ENCODE measurements around the gene LIX1.
A peak's percentile ranks its signal among the peaks of the same experiment; 100 is the strongest.
"Not testable (repeated sequence)": the region's sequence is repeated elsewhere in the genome, so short reads cannot be mapped to it uniquely, and the experiment has no call there.

The LIX1 gene

DNA sequence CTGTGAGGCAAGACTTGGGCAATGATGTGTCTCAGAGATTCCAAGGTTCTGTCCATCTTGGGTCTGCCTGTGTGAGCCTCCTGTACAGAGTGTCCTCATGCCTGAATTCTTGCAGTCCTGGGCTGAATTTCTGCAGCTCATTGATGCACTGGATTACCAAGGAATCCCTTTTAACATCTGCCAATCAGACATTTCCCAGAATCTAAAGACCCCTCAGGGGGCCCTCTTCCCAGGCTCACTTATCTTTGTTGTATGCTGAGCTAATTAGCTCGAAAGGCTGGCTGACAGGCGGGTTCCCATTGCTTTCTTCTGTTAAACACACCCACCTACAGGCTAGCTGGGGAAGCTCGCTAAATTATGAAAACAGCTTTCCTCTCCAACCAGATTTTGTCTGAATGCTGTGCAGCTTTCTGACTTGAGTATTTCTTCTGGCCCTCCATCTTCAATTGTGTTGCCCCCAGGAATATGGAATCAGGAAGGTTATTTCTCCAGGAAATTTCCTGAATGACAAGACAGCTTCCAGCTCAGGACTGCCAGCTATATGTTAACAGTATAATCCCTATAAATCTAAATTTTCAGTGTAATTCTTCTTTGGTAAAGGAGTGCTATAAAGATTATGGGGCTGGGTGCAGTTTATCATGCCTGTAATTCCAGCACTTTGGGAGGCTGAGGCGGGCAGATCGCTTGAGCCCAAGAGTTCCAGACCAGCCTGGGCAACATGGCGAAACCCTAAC lies at the start of gene LIX1:
Gene LIX1, minus strand, starts transcription at position 91 of the 734 bp plus-strand sequence. Its CDS starts 35 bp downstream, at position 56.
- DNase-seq = peak; percentile 15

DNA sequence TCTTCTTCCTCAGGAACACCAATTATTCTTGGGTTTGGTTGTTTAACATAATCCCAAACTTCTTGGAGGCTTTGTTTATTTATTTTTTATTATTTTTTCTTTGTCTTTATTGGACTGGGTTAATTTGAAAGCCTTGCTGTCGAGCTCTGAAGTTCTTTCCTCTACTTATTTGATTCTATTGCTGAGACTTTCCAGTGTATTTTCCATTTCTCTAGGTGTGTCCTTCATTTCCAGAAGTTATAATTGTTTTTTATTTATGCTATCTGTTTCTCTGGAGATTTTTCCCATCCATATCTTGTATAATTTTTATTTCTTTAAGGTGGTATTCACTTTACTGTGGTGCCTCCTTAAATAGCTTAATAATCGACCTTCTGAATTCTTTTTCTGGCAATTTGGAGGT lies 49.5 kb upstream of the LIX1 start:
- DNase-seq = no peak

- not testable (repeated sequence) for DNase-seq
Observed at GRCh38 chr5:97189523-97189922, 47.1 kb upstream of the LIX1 start.

DNA sequence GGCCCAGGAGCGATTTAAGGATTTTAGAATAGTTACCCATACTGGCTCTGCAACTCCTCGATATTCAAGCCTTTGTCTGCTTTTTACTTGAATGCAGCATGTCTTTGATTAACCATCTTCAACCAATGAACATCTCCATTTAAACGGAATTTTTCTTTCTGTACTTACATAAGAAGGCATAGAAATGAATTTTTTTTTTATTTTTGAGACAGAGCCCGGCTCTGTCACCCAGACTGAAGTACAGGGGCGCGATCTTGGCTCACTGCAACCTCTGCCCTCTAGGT lies 41.5 kb upstream of the LIX1 start:
- no peak for DNase-seq

DNA sequence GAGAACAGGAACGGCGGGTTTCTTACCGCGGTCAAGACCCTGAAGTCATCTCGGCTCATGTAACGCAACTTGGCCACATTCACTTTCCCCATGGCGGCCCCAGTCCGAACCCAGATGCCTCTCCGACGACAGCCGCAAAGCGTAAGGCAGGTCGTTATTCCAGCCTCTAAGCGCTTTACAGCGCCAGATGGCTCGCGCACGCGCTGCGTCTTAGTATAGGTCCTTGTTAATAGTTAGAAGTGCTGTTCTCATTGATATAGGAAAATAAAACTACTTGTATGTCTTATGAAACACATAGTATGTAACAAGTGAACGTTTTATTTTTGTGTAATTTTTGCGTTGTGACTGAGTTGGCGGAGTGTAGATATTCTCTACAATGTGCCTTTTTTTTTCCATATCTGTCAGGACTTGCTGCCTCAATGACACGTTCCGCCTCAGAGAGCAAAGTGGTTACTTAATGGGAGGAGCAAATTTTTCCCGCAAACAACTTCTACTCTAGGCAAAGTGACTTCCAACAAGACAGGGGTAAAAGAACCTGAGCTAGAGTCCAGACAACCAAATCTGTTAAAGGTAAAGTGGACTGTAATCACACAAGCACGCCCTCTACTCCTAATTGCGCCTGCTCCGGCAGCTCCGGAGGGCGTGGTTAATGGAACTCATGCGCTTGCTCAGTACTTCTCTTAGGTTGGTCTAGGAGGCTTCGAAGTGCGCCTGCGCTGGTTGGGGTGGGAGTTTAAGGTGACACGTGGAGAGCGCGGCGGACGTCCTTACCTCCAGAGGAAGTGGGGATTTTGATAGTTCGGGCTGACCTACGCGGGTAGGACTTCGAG lies 40.9 kb upstream of the LIX1 start, which contains the start of gene RIOK2:
Gene RIOK2, minus strand, starts transcription at position 148 of the 830 bp plus-strand sequence. Its CDS starts 56 bp downstream, at position 92.
- DNase-seq = peak; percentile 88

DNA sequence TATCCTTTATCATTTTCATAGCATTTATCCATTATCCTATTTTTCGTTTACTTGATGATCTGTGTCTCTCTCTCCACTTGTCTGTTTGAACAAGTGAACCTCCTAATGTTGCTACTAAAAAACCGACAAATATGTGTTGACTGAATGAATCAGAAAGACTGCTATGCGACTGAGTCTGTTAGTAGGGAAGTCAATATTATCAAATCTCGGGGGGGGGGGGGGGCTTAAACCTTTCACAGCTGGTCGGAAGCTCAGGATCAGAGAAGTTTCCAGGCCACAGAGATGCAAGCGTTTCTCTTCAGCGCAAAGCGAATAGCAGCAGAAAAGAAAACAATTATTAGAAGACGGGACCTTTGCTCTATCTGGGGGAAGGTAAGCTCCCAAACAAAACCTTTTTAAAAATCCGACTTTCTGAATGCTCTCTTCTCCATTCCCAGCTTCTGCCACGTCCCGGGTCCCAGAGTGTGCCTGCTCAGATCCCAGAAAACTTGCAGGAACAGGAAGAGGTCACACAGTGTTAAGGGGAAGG lies 40.2 kb upstream of the LIX1 start:
- DNase-seq = peak; percentile 23

DNA sequence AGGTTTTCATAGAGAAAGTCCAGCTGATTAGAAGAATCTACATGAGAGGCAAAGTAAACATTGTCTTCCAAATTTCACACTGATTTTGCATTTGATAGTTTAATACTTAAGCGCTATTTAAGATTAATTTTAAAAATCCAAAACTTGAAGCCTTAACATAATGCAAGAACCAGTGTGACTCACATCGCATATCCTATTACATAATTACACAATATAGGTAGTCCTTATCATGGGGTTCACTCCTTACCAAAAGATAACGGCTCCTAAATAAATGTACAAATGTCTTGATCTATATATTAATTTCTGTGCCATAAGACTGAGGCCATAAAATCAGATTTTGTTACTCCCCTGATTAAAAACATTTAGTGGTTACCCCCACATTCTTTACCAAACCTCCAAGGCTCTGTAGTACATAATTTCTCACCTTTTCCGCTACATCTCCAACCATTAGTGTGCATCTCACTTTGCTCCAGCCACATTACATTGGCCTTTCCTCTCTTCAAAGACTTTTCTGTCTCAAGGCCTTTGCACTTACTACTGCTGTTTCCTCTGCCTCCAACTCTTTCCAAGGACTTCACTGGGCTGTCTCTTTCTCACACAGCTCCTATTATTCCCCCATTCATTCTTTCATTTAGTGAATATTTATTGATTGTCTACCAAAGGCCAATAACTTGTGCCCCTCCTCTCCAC lies 39.6 kb upstream of the LIX1 start:
- no peak for DNase-seq

- not testable (repeated sequence) for DNase-seq
Observed at GRCh38 chr5:97179457-97179856, 37.0 kb upstream of the LIX1 start.

DNA sequence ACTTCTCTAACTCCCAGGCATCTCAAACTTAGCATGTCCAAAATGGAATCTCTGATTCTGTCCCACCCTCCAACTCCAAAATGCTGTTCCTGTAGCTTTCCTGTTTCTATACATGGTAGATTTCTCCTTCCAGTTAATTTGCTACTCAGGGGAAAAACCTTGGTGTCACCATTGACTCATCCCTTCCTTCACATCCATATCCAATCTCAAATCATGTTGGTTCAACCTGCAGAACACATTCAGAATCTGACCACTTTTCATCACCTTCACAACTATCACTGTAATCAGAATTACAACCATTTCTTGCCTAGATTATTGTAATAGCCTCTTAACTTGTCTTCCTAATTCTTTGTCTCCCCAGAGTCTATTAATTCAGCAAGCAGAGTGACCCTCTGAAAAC lies 29.8 kb upstream of the LIX1 start:
- DNase-seq = no peak

DNA sequence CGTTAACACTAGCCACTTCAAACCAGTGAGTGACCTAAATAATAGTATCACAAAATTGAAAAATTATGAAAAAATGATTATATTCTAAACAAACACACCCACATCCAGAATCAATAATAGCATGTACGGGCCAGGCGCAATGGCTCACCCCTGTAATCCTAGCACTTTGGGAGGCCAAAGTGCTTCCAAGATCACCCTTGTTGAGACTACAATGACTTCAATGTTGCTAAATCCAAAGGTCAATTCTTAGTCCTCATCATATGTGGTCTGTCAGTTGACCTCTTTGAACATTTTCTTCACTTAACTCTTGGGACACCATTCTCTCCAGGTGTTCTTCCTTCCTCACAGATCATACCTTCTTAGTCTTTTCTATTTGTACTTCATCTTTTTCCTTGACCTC lies 29.3 kb upstream of the LIX1 start:
- no peak for DNase-seq

DNA sequence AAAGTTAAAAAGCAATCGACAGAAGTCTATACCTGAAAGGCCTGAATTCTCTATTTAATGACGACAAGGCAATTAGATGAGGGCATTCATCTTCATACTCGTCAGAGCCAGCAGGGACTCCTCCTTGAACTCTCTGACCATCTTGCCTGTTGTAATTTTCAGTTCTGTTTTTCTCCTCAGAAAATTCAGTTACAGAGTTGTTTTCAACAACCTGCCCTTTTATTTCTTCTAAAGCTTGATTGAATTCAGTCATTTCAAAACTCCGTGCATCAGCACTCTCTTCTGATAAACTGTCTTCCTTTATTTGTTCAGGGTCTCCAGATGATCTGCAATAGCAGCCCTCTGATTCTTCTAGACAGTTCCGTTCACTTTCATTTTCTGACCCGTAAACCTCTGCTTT lies 25.0 kb upstream of the LIX1 start:
- DNase-seq = no peak

DNA sequence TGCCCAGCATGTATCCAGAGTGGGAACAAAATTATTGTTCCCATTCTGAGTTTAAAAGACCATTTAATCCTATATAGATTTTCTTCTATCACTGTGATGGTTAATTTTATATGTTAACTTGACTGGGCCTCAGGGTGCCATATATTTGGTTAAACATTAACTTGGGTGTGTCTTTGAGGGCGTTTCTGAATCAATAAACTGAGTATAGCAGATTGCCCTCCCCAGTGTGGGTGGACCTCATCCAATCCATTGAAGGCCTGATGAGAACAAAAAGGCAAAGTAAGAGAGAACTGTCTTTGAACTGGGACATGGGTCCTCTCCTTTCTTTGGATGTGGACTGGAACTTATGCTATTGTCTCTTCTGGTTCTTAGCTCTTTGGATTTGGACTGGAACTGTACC lies 23.3 kb upstream of the LIX1 start:
- no peak for DNase-seq

DNA sequence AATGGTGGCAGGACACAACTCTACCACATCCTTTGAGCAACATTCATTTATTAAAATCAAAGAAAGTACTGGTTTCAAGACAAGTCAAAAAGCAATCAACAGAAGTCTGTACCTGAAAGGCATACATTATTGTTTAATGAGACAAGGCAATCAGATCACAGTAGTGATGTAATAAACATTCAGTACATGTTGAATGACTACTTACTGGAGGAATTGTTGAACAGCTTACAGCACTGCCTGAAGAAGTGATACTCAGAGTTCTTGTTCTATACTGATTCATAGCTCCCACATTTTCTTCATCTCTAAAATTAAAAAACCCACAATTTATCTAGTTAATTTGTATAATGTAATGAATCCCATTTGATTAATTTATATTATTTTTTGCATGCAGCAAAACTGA lies 22.4 kb upstream of the LIX1 start:
- no peak for DNase-seq

DNA sequence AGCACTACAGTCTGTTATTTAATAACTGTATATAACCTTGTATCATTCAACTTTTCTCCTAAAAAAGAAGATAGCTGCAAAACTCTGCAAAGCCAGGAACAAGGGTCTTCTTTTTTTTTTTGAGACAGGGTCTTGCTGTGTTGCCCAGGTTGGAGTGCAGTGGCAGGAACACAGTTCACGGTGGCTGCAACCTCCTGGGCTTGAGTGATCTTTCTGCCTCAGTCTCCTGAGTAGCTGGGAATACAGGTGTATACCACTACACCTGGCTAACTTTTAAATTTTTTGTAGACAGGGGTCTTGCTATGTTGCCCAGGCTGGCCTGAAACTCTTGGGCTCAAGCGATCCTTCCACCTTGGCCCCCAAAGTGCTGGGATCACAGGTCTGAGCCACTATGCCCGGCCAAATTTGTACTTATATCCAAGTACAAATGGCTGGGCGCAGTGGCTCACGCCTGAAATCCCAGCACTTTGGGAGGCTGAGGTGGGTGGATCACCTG lies 21.4 kb upstream of the LIX1 start:
- no peak for DNase-seq

DNA sequence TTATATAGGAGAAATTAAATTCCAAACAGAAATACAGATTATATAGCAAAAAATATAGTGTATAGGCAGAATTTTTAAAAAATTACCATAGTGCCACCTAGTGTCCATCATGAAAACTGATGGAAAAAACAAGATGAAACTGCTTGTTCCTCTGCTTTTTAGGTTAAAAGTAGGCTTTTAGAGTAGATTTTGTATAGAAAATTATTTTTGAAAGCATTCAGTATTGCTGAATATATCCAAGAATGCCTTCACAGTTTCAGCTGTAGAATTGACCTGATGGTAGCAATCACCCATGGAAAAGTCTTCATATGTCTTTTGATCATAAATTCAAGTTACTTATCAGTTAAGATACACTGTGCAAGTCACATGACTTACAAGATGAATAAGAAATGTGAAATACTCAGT lies 21.0 kb upstream of the LIX1 start:
- DNase-seq = peak; percentile 3

GRCh38 chr5:97162045-97162444 lies 19.6 kb upstream of the LIX1 start:
- peak; percentile 56 for DNase-seq

GRCh38 chr5:97157689-97158088 lies 15.3 kb upstream of the LIX1 start:
- DNase-seq = no peak

DNA sequence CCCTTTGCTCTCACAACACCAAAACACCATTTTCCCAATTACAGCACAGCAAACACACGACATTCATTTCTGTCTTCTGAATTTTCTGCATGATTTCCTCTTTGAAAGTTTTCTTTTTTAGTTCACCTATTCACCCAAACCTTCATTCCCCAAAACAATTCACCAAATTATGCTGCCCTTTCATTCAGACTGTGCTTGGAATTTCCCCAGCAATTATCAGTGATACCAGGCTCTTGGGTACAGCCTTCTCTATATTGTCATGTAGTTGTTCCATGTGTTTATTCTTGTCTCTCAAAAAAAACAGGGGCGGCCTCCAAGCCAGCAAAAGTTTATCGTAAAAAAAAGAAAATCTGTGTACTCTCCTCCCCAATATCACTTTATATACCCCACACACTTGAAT lies 9.0 kb upstream of the LIX1 start:
- DNase-seq = no peak

DNA sequence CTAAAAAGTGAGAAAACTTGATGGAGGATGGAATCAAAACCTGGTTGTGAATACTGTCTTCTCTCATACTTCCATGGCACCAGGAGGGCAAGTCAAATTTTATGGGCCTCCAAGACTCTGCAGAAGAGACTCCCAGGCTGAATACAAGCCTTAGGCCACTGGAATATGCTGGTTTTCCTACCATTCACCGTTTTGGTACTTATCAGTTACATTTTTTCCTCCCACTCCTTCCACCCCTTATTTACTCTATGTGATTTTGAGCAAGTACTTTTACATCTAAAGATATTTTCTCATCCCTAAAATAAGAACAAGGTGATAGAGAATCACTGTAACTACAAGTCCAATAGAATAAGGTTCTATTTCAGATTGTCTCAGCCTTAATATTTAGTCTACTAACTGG lies 8.0 kb upstream of the LIX1 start:
- no peak for DNase-seq

DNA sequence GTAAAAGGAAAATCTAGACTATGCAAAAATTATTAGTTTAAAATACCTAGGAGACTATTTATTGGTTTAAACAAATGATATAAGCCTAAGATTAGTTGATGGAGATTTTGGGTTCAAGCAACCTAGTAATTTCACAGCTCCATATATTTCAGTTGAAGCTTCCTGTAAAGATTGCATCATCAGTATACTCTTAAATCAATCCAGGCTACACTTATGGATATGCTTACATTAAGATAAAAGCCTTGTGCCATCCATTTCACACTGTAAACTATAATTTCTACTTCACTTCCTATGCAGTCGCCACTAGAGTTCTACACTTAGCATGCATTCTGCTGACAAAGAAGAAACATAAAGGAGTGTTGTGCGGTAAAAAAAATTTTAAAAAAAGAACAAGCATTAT lies 7.3 kb upstream of the LIX1 start:
- no peak for DNase-seq

DNA sequence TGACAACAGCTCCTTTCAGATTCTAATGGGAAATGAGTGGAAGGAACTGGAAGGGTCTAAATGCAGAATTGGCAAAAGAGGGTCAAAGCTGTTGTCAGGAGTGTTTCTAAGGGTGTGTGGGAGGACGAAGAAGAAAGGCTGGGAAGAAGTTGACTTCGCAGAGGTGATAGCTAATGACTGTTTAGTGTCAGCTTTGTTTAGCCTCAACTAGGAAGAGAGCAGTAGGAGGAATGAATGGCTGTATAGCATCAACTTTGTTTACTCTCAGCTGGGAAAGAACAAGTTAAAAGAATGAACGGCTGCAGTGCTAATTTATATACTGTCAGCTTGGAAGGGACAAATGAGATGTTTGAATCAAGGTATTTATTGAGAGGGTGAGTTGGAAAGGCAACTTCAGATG lies 5.9 kb upstream of the LIX1 start:
- no peak for DNase-seq

DNA sequence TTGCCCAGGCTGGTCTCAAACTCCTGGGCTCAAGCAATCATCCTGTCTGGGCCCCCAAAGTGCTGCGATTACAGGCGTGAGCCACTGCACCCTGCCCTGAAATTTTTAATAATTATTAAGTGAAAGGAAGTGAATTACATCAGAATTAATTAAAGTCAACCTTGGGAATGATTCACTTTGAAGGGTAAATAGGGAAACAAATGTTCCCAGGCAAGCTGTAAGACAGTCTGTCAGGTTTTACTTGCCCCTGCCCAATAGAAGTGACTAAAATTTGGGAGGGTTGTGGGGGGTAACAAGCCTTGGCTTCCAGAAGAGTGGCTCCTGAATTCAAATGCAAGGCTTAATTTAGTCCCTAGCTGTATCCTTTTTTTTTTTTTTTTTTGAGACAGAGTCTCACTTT lies 1.3 kb upstream of the LIX1 start:
- DNase-seq = no peak

DNA sequence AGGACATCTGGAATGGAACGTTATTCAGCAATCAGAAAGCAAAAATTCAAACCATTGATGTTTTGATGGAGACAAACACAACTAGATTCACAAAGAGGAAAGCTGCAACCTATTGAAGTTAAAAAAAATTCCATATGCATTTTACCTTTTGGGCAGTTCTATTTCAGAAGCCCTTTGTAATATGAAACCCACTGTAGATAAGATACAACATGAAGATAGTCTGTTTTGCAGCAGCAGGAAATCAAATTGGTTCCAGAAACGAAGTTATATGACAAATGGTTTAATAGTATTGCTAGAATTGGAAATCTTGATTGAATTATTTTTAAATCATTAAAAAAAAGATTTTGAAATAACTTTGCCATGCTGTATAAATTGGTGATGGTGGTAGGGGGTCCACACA lies 872 bp downstream of the LIX1 start:
- no peak for DNase-seq

DNA sequence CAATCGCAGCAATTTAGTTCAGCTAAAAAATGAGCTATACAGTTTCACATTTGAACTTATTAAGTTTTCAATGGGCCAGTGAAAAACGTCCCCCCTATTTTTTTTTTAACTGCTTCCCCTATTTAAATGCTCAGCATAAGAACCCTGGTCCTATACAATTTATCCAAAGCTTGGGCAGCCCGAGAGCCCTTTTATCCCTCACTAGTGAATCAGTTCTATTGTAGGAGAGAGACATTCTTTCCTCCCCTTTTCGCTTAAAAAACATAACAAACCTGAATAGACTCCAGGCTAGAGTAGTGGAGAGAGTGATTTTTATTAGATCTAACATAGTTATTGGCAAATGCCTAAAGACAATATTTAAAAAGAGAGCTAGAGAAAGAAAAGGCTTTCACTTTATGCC lies 1.4 kb downstream of the LIX1 start:
- DNase-seq = no peak

Measured in NCI-H510A treated with DMSO at 0.1 percent for 48 hours (cell line).